ENCODE measurements around the gene CTNNA3.
"Not testable (repeated sequence)": the region's sequence is repeated elsewhere in the genome, so short reads cannot be mapped to it uniquely, and the experiment has no call there.

CTNNA3 gene

DNA sequence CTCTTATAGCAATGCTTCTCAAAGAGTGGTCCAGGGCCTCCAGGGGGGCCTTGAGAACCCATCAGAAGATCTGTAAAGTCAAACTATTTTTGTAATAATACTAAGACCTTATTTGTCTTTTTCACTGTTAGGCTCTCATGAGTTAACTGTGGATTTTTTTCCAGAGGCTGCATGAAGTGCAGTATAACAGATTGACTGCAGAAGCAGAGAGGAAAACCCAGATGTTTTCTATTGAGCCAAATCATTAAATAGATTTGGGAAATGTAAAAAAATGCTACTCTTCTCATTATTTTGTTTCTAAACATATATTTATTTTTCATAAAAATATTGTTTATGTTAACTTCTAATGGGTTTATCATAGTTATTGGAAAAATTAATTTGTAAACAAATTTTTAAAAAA, 1359.2 kb downstream of the CTNNA3 start:
- no peak for DNase-seq

DNA sequence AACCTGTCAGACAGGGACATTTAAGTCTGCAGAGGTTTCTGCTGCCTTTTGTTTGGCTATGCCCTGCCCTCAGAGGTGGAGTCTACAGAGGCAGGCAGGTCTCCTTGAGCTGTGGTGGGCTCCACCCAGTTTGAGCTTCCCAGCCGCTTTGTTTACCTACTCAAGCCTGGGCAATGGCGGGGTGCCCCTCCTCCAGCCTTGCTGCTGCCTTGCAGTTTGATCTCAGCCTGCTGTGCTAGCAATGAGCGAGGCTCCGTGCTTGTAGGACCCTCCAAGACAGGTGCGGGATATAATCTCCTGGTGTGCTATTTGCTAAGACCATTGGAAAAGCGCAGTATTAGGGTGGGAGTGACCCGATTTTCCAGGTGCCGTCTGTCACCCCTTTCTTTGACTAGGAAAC, 1360.2 kb downstream of the CTNNA3 start:
- DNase-seq = not testable (repeated sequence)

DNA sequence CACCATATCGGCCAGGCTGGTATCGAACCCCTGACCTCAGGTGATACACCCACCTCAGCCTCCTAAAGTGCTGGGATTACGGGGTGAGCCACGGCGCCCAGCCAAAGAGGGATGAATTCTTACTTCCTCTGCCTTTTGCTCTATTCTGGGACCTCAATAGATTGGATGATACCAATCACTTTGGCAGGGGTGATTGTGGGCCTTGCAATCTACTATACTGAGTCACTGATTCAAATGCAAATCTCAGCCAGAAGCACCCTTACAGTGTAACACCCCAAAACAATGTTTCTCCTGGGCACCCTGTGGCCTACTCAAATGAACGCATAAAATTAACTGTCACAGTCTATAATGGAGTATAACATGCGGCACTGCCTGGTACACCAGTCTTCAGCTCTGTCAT, 1366.8 kb downstream of the CTNNA3 start:
- no peak for DNase-seq

DNA sequence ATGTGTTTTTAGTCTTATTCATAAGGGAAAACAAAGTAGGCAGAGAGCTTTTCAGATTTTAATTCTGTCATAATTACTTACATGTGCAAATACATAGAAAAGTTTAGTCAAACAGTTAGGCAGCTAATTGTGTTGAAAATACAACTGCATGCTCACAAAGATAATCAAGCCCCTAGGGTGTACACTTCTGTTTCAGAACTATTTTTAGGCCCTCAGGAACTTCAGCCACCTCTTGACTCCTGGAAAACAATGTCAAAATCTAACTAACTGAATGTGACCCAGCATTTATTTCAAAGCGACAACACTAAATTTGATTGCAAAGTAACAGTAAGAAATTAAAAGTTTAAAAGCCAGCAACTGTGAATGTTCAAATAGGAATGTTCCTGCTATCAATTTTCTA, 1369.1 kb downstream of the CTNNA3 start:
- no peak for DNase-seq

DNA sequence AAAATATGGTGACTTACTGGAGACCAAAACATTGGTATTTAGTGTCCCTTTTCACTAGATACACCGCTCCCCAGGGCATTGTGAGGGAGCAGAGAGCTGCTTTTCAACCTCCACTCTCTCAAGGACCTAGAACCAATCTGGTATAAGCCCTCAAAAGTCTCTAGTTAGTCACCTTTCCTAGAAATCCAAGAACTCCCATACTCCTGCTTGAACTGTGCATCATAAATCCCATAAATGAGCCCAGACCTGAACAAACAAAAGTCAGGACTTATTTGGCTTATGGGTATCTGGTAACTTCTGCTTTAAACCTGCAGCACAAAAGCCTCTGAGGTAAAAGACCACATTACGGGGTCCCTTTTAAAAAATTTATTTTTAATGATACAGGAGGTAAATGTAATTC, 1373.2 kb downstream of the CTNNA3 start:
- no peak for DNase-seq

DNA sequence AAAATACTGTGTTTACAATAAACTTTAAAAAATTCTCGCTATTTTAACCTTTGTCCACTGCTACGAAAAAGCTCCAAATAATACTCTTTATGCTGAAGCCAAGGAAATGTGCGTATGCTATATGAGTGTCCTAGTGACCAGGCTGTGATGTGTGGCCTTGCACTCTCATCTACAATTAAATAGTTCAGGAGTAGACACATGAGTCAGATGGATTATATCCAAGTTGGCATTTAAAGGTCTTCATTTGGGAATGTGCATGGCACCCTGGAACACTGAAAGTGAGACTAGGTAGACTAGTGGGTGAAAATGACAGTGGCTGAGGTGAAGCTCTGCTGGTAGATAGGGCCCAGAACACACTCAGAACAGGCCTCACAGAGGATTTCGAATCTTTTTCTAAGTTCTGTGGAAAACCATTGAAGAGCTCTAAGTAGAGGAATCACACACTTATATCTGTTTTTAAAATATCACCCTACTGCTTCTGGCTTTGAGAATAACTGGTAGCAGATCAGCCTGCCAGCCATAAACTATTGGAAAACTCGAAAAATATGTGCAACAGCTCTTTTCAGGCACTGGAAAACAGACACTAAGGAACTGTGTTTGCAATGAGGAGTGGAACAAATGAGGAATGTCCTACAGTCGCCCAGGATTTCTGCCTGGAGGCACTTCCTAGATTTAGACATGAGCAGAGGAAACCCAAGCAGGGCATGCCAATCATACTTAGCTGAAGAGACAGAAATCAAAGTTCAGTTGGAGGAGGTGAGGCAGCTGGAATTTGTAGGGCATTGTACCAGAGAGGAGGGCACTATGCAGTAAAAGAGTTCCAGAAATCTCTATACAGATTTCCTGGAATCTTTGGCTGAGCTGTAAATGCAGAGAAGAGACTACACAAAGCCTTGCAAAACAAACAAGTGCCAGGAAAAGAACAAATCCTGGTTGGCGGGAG, 1374.0 kb downstream of the CTNNA3 start:
- DNase-seq = no peak

DNA sequence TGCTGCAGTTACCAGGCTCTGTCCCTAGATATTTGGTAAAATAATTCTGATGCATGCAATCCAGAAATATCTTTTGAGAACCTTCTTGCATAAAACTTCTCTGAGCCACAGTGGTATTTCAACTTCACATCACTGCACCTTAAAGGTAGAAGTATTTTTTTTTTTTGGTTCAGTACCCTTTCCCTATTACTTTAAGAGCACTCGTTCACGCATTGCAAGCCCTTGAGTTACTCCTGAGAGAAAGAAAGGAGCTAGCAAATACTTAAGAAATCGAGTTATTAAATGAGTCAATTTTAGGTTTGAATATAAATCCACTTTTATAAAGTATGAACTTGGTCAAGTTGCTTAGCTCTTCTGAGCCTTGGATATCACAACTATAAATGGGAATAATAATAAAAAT, 1377.2 kb downstream of the CTNNA3 start:
- no peak for DNase-seq

DNA sequence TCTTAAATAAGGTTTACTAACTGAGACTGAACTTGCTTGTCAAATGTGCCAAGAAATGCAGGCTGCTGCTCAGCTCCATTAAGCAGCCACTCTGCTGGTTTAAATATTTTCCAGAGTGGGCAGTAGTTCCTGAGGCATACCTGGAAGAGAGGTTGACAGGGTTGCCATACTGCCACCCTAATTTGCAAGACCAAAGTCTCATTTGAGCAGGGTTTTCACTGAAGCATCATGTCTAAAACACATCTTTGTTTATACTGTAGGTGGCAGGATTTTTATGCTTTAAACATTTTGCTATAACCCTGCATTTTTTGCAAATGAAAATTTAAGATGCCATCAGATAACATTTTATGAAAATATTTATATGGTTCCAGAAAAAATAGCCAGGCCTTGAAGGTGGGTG, 1388.2 kb downstream of the CTNNA3 start:
- no peak for DNase-seq

DNA sequence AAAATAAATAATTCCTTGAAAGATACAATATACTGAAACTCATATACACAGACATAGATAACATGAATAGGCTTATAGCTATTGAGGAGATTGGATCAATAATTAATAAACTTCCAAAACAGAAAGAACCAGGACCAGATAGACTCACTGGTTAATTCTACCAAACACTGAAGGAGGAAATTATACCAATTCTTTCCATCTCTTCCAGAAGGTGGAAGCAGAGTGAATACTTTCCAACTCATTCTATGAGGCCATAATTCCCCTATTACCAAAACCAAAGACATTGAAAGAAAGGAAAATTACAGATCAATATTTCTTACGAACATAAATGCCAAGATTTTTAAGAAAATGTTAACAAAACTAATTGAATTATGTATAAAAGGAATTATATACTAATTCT, 1394.9 kb downstream of the CTNNA3 start:
- DNase-seq = no peak

DNA sequence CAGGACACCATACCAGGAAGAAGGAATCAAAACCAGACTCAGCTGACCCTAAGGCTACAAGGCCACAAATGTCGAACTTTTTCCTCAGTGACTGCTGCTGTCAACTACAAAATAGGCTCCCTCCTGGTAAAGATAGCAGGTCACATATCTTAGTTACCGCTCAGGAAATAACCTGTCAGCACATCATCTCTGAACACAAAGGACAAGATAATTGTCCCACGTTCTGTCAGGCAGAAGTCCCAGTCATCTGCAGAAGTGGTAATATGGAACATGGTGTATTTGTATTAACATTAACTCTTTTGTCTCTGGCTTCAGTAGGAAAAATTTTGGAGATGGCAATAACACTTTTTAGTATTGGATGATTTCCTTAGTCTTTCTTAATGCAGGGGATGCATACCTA, 1400.4 kb downstream of the CTNNA3 start:
- DNase-seq = no peak

DNA sequence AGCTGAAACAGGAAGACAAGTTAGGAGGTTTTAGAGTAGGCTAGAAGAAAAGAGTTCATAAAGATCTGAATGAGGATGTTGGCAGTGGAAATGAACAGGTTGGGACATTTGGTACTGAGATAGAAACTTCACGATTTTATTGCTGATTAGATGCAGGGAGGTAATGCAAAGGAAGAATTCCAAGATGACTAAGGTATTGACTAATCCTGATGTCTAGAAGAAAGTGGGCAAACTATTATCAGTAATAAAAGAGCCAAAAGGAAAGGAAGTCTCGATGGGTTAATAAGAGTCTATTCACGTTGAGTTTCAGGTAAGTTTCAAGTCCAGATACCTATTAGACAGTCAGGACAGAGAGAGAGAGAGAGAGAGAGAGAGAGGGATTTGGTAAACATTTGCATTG, 1401.5 kb downstream of the CTNNA3 start:
- no peak for DNase-seq

DNA sequence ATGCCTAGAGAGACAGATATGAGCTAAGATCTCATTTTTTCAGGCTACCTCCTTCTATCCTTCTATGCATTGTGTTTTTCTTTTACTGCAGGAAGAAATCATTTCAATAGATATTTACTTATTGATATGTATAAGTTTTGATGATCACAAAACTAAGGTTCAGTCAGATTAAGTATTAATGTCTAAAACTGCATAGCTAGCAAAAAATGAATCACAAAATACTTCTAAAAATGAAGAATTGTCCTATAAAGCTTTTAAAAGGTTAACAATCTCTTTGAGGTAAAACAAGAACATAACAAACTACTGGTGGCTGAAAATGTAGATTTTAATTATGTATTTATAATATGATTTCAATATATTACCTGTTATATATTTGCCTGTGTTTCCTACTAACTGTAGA, 1403.1 kb downstream of the CTNNA3 start:
- no peak for DNase-seq

DNA sequence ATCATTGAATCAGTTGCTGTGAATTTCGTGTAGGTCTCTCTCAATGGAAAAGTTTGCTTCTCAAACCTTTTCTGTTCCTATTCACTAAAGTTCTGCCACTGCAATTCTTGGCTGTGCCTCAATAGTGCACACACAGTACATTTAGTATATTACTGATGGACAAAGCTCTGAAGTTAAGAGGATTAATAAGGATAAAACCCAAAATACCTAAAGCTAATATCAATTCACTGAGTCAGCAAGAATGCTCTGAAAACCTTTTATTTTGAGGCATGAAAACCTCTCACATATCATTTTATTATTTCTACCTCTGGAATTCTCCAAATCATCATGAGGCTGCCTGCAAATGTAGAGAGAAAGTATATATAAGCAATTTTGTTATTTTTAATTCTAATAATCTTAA, 1403.5 kb downstream of the CTNNA3 start:
- no peak for DNase-seq

DNA sequence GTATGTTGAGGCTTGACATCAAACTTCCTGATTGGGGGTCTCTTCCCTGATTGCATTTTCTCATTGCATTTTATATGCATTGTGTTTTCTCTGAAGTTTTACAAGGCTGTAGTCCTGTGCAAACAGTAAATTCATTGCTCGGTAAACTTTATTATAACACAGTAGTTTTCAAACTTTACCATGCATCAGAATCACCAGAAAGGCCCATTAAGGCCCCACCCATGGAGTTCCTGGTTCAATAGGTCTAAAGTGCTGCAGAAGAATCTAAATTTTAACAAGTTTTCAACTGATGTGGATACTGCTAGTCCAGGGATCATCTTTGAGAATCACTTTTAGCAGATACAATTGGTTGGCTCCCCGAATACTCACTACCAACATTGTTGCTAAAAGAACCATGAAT, 1404.9 kb downstream of the CTNNA3 start:
- DNase-seq = no peak

DNA sequence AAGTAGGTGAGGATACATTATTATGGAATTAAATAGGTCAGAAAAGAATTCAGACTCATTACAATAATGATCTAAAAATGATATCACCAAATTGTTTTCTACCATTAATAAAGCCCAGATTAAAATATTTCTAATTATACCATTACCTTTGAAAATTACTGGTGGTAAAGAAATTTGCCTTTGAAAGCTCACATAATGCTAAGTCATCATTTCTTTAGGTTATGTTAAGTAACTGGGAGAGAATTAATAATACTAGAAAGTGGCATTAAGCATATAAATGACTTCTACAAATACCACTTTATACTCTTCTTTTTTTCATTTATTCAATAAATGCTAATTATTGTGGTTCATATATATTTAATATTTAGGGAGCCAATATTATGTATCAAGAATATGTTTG, 1411.4 kb downstream of the CTNNA3 start:
- DNase-seq = no peak

DNA sequence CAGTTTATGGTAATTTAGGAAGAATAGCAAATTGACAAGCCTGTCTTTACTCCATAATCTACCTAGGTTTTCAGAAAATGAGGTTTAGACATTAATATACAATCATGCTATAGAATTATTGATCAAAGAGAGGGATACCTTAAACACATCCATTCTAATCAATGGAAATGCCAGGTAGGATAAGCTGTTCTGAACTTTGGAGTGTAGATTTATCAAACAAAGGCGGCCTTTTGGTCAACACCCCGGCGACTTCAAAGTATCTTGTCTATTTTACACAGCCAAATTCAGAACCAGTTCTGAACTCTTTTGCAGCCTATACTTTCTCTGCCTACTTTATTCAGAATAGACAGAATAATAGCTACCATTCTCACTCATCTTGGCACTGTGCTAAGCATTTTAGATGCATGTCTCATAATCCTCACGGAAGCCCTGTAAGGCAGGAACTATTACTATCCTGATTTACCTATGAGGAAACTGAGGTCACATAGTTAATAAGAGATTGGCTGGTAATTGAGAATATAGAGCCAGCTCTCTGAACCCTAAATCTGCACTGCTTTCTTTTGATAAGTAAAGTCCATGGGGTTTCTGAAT, 1412.0 kb downstream of the CTNNA3 start:
- no peak for DNase-seq

DNA sequence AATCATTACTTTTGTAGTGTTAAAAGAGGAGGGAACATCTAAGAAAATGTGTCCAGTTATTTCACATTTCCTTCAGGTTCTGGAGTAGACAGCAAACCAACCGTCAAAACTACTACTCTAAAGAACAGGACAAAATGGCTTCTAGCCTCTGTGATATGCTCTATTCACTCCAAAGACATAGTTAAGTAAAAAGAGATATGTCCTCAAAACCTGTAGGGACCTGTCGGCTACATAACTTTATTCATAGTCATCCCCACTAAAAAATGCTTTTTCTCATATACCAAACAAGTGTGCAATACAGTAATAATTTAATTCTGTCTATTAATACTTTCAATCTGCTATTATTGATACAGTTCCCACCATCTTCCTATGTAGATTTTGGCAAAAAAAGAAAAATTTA, 1412.9 kb downstream of the CTNNA3 start:
- no peak for DNase-seq

DNA sequence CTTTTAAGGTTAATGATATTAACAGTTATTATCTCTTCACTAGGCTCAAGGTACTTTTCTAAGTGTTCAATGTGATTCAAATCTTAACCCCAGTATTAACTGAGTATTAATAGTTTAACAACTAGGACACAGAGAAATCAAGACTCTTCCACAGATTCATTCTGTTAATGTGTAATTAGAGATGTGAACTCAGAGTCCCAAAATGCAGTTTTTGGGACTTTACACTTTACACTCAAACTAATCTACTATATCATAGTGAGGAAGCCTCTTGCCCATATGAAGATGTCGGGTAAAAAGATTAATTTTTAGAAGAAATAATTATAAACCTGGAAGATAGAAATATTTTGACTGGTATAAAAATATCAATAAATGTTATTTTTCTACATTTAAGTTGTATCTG, 1414.7 kb downstream of the CTNNA3 start:
- no peak for DNase-seq

DNA sequence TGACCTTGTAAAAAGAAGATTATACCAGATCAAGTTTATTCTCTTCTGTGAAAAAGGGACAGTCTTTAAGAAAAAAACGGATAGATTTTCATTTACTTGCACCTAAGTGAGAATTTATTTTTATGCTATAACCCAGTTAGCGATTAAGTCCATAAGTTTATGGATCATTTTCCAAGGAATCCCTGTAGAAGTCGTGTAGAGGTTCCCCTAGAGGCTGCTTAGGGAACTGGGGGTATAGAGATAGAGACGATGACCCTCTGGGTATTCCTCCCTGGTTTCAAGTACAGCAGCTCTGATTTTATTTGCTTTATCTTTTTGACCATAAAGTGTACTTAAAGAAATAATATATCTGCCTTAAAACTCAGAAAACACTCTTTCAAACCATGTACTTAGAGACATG, 1418.5 kb downstream of the CTNNA3 start:
- DNase-seq = no peak

DNA sequence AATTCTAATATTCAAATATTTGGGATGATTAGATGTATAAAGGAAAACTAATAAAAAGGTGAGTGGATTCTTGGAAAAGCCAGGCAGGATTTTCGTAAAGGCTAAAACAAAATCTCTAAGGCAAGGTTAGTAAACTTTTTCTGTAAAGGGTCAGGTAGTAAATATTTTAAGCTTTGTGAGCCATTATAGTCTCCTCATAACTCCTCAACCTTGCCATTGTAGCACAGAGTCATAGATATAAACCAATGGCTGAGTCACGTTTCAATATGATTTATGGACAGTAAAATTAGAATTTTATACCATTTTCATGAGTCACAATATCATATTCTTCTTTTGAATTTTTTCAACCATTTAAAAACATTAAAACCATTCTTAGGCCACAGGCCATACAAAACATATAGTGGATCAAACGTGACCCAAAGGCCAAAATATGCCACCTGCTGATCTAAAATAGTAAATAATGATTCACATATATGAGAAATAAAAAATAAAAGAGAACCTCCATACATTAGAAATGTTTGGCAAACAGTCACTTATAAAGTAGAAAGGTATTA, 1422.0 kb downstream of the CTNNA3 start:
- no peak for DNase-seq

DNA sequence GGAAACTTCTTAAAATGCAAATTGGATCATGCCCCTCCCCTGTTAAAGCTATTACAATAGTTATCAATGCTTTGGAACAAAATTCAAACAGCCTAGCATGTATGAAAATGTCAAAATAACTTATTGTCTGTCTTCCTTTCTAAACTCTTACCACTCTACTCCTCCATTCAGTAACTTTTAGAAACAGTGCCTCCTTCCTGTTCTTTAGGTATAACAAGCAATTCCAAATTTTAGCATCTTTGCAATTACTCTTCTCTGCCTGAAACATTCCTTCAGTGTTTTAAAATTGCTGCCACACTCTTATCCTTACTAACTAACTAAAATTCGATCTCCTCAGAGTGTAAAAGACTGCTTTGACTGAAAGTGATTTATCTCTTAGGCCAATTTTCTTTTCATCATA, 1430.6 kb downstream of the CTNNA3 start:
- DNase-seq = no peak

DNA sequence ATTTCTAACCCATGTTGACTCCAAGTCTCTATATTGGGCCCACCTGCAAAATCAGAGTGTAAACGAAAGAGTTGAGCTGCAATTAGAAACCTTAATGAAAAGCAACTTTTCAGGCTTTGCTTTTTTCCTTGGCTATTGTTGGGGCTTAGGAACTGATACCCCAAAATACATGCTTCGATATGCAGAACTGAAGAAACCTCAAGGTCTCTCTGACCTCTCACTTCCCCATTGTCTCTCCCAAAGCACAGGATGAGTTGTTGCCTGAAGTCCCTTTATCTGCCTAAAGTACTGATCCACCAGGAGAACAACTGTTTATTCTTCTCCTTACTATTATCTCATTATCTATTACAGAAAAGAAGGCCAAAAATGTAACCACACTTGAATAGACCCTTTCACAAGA, 1436.2 kb downstream of the CTNNA3 start:
- DNase-seq = no peak

DNA sequence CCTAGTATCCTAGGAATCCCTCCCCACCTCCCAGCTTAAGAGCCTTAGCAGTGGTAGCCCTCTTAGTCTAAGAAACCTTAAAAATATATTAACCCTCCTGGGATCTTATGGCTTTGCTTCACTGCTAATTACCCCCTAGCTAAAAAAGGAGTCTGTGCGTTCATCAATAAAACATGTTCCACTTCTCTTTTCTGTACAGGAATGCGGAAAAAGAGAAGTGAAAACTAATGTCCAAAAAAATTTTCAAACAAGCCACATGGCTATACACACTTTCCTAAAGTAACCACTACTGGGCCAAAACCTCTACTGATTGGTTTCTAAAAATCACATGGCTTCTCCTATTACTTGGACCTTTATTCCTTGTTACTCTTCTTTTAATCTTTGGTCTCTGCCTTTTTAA, 1437.3 kb downstream of the CTNNA3 start:
- DNase-seq = no peak

DNA sequence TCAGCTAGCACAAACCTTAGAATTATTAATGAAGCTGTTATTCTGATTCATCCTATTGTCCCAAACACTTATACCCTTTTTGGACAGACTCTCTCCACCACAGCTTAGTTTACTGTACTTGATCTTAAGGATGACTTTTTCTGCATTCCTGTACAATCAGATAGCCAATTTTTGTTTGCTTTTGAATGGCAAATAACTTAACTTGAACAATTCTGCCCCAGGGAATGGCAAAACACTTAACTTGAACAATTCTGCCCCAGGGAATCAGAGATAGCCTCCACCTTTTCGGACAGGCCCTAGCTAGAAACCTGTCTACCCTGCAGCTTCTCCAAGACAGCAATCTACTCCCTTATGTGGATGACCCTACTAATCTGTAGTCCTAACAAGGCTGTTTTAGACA, 1438.2 kb downstream of the CTNNA3 start:
- DNase-seq = no peak
